GM19395 (cell line): ENCODE measurements around the gene URB1.
"Not testable (repeated sequence)": the region's sequence is repeated elsewhere in the genome, so short reads cannot be mapped to it uniquely, and the experiment has no call there.

ENCODE experiments used
- ATAC-seq: cut with Tn5 transposase; IDR thresholded peaks from one replicate; pipeline ENCODE4 v1.9.1; 2021; ENCODE audit warnings: mild to moderate bottlenecking, moderate library complexity; ENCODE audit not compliant: unreplicated experiment

The URB1 gene

DNA sequence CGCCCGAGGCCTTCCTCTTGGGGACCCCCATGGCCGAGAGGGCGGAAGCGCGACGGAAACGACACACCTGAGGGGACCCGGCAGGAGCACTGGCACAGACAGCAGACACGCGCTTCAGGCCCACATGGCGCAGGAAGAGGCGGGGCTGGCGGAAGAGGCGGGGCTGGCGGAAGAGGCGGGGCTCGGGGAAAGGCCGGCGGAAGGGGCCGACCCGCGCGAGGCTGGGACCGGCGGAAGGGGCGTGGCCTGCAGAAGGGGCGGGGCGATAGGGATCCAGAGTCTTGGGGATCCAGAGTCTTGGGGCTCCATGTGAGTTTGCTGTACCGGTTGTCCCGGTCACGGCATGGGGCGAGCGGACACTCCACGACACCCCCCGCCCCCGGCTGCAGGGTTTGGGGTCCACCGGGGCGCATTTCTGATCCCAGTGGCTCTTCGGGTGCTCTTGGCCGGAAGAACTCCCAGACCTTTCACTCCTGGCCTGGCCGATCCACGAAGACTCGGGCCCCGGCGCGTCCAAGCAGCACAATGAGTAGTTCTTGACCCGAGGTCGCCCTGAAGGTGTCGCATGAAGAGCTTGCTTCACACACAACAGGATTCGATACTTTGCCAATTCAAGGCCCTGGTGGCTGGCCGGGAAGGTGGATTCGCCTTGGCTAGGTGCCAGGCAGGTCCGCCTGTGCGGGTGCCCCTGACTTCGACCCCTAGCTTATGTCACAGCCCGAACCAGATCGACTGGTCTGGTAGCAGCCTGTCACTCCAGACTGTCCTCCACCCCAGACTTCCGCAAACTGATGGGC lies at the start of gene URB1:
Gene URB1 (minus strand): TSS at position 133 of the 797 bp plus-strand sequence. CDS start 102 bp downstream, at position 31.
- ATAC-seq, result peak; percentile 96

- no peak for ATAC-seq
These were observed 44.9 kb upstream of the URB1 start for GRCh38 chr21:32437729-32438128.

DNA sequence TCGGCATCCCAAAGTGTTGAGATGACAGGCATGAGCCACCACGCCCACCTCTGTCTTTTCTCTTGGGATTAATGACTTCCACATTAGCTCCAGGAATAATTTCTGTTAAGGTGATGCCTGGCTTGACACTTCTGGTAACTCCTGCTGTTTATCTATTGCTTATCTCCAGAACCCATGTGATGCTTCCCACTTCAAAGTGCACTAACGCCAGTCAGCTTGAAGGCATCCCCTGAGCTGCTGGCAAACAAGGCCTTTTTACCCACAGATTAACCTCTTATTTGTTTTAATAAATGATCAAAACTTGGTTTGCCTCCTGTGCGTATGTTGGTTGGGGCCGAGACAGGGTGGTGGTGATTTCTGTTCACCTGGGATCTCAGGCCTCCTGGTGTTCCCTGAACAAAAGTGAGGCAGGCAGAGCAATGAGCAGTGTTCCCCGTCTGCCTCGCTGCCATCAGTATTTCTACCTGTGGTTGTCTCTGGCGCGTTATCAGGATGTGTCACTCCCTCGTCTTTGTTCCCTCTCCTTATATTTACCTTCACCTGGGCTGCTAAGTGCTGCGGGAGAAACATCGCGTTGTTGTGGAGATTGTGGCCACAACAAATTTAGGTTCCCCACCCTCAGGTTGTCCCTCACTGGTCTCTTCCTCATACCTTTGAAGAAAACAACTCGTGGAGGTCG lies 40.3 kb upstream of the URB1 start:
- ATAC-seq, result not testable (repeated sequence)

DNA sequence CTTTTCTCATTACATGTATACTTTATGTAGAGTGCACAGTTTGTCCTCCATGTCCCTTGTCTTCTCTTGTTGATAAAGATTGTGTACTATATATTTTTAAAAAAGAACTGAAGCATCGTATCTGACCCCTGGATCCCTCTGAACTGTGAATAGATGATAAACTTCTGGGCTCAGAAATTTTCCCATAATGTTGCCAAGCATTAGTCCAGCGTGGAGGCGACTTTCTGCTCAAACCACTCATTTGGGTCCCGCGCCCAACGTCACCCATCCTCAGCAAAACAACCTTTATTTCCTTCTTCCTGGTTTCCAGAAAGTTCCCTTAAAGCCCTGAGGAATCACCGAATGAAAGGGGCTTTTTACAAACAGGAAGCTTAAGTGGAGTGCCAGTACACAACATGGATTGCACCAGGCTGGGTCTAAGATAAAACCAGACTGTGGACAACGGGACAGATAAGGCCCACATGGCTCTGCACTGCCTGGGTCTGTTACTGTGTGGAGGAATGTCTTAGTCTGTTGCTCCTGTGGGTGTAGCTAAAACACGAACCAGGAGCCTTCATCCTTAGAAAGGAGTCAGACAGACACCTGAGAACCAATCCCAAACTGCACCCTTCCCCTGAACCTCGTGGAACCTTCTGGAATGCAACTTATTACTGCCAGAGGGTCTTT lies 35.3 kb upstream of the URB1 start:
- no peak for ATAC-seq

DNA sequence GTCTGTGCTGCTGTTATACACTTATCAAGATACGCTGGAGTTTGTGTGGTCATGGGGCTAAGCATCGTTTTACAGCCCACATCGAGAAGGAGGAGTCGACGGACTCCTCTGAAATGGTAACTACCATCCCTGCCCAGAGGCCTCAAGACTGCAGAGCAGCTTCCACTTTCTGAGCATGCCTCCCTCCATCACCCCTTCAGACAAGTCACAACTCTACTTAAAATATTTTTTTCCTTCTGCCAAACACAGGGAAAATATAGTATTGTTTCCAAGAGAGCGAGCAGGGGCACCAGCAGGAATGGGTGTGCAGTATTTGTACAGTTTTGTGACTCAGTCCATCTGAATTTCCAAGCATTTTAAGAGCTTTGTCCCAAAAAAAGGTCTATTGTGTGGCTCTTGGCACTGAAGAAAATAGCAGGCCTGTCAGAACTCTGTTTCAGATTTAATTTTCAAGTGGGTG lies 33.8 kb upstream of the URB1 start:
- no peak for ATAC-seq

DNA sequence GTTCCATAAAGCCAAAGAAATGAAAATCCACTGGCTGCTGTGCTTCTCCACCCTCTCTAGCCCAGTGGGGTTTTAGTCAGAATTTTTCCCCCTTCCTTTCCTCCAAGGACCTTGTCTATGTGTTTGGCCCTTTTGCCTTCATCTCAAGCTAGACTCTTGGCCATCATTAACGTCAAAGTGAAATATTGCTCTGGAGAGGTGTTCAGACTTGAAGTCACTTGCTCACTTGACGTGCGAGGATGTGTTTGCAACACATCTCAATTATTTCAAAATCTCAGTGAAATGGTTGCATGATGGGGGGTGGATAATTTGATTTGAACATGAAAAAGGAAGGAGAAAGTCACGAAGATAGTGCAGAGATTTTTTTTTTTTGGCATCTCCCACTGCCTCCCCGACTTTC lies 33.3 kb upstream of the URB1 start:
- ATAC-seq, result no peak

DNA sequence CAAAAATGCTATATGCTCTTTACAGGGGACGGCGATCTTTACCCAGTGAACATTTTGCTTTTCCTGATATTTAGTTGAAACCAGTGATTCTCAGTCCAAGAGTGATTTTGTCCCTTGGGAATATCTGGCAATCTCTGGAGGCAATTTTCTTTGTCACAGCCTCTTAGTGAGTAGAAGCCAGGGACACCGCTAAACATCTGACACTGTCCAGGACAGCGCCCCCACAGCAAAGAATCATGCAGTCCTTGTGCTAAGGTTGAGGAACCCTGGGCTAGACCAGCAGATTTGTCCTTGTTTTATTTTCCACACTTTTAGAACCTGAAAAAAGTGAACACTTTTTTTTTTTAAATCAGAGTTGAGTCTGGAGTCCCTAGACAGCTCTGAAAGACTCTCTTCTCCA lies 32.8 kb upstream of the URB1 start:
- ATAC-seq, result no peak

DNA sequence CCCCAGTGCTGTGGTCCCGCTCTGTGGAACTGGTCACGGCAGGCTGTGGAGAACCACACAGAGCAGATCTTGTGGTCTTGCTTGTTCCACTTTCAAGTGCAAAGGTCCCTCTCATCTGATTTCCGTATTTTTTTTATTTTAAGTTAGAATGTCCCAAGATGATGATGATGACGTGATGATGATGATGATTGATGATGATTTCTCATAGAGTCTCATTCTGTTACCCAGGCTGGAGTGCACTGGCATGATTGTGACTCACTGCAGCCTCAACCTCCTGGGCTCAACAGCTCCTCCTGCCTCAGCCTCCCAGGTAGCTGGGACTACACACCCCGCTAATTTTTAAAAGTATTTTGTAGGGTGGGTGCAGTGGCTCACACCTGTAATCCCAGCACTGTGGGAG lies 31.9 kb upstream of the URB1 start:
- no peak for ATAC-seq

- ATAC-seq, result no peak
These were observed 31.4 kb upstream of the URB1 start for GRCh38 chr21:32424191-32424535.

- no peak for ATAC-seq
These were observed 30.7 kb upstream of the URB1 start for GRCh38 chr21:32423320-32424190.

DNA sequence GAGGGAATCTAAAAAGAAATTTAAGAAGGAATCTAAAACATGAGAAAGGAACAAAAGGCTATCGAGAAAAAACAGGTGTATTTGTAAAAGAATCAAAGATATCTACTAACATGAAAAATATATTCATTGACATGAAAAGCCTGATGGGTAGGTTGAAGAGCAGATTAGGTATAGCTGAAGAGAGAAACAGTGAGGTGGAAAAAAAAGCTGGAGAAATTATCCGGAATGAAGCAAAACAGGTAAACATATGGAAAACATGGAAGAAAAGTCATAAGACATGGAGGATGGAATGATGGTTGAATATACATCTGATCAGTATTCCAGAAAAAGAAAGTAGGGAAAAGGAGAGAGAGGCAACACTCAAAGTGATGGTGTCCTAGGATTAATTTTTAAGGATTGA lies 29.3 kb upstream of the URB1 start:
- no peak for ATAC-seq

DNA sequence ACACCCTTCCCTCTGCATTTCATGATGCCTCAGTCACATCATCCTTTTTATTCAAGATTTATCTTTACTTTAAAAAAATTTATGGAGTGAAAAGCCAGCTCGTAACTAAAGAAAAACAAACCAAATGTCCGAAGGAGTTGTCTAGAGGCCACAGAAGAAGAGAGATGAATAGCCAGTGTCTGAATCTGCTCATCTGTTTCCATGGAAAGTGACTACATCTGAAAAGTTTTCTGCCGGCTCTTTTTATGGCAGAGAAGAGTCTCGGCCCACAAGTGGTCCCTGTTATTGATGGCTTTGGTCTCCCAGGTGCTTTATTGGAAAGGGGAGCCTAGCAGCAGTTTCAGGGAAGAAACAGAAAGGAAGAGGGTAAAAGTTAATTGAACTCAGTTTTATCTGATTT lies 25.3 kb upstream of the URB1 start:
- no peak for ATAC-seq

DNA sequence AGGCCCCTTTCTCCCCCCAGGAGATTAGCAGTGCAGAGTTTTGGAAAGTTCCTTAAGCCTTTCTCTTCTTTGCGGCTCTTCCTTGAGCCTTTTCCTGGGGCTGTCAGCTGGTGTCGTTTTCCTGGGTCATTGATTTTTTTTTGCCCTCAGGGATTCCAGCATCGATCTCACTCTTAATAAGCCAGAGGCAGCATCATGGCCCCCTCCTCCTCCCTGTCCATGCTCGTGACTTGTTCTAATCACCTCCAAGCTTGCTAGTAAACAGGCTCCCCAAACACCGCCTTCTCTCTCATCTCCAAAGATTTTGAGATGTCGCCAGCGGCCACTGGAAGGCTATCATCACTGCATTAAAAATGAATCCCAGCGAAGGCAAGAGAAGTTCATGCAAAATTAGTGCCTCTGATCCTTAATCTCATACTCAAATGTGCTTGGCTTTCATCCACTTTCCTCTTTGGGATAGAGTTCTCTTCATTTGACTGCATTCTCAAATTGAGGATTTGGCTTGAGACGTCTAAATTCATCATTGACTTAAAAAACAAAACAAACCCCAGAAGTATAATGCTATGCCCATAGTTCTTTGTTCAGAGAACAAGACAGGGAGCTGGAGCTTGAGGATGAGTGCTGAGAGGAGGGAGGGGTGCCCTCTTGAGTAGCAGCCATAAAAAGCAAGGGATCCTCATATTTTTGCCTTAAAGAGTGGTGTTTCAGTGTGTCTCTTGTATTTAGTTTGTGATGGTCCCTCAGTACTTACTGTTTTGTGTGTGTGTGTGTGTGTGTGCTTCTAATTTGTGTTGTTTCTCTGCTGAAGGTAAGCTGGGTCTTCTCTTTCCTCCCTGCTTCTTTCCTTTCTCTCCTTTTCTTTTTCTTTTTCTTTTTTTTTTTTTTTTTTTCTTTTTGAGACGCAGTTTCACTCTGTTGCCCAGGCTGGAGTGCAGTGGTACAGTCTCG lies 22.9 kb upstream of the URB1 start:
- no peak for ATAC-seq

DNA sequence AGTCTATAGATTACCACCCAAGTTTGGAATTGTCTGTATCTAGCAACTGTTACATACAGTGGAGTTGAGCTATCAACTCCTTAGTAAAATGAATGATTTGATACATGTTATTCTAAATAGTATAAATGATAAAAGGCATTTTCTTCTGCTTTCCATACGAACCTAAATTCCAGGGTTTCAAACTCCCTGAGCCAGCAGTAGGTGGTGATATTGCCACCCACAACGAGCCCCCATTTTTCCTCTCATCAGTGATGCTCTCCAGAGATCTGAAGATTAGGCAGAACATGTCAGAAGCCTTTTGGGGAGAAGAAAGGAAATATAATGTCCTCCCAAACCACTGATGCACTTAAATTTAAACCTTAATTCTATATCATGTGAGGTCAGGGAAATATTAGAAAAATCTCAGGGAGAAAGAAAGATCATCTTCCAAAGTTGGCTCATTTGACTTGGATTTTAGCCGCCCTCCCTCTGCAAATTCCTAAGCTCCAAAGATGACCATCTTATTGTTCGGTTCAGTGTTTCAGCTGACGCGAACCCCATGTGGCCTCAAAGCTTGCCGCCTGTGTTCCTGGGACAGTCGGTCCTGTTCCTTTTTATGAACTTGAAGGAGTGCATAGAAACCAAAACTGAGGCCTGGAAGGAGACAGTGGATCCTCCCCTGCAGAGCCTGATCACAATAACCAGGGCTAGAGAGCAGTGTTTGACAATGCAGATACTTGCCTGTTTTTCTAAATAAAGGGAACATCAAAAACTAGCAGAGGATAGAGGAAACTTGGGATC lies 22.0 kb upstream of the URB1 start:
- ATAC-seq, result no peak

- no peak for ATAC-seq
These were observed 21.1 kb upstream of the URB1 start for GRCh38 chr21:32413697-32414578.

DNA sequence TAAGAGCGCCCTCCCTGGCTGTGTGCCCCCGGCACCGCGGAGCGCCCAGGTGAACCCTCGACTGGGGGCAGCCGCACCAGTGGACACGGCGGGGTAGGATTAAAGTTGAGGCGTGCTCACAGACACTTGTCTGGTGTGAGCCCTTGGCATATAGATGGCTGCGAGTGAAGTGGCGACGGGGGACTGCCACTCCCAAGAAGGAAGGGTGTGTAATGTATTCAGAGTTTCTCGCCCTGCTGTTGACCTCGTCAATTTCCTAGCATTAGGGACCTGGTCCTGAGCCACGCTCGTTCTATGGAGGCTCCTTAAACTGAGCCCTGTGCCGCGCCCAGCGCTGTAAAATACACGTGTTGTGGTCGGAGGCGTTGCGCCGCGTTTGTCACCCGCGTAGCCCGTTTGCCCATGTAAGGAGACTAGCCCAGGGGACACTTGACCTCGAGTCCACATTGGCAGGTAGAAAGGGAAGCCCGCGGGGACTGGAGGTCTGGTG lies 20.2 kb upstream of the URB1 start:
- no peak for ATAC-seq

- ATAC-seq, result no peak
These were observed 19.6 kb upstream of the URB1 start, which contains the start of gene EVA1C for GRCh38 chr21:32412162-32413014. Gene EVA1C, plus strand, starts transcription at chr21:32412706. Its CDS starts 148 bp downstream, at chr21:32412854.
